Retinal pigment epithelial cell (primary cell): ENCODE measurements around the gene PSMA7.

Source experiments
- DNase-seq: peaks from one replicate; pipeline ENCODE4 v3.0.0-alpha.2; 2010; ENCODE audit warnings: low read depth
- H3K4me3 ChIP-seq: 2 replicates; pipeline ENCODE4 v1.5.1; 2011; ENCODE audit warnings: mild to moderate bottlenecking, low read length, control low read depth, moderate library complexity
- CTCF ChIP-seq: conservative IDR thresholded peaks from 2 replicates; pipeline ENCODE4 v1.5.1; 2011; ENCODE audit warnings: low read depth, low read length, control low read depth, inconsistent platforms

PSMA7 gene

GRCh38 chr20:62158541-62158940 is 15.3 kb upstream of the PSMA7 start:
- no peak for DNase-seq
- no peak for TF ChIP-seq CTCF
- no peak overlapping the region for H3K4me3 ChIP-seq

- H3K4me3 ChIP-seq: no peak overlapping the region
- no peak for DNase-seq
- no peak for TF ChIP-seq CTCF
These were observed 14.8 kb upstream of the PSMA7 start for GRCh38 chr20:62158088-62158400.

GRCh38 chr20:62157387-62158087 is 14.3 kb upstream of the PSMA7 start:
- no peak overlapping the region for H3K4me3 ChIP-seq
- TF ChIP-seq CTCF: no peak
- DNase-seq: no peak

GRCh38 chr20:62156592-62157386 is 13.6 kb upstream of the PSMA7 start:
- TF ChIP-seq CTCF: peak; percentile 79
- H3K4me3 ChIP-seq: no peak overlapping the region
- DNase-seq: no peak

GRCh38 chr20:62156254-62156556 is 13.0 kb upstream of the PSMA7 start:
- no peak overlapping the region for H3K4me3 ChIP-seq
- TF ChIP-seq CTCF: no peak
- DNase-seq: no peak

GRCh38 chr20:62155428-62156253 is 12.4 kb upstream of the PSMA7 start:
- DNase-seq: no peak
- TF ChIP-seq CTCF: no peak
- H3K4me3 ChIP-seq: no peak overlapping the region
